Colonic mucosa (tissue), 4 donors: ENCODE measurements around the gene ALG1L2. TPM values are rescaled to one million over a fixed set of nuclear protein-coding genes. Genes with fewer than 3 reads are reported as not detected.
"Not testable (repeated sequence)": the region's sequence is repeated elsewhere in the genome, so short reads cannot be mapped to it uniquely, and the experiment has no call there.

ENCODE experiments used
- DNase-seq: peaks from one replicate; pipeline ENCODE4 v3.0.0-alpha.2; 2020
- H3K27ac ChIP-seq: fragments of 200-600 bp; one replicate; pipeline ENCODE4 v1.8.0; 2021
- H3K27me3 ChIP-seq: fragments of 200-600 bp; one replicate; pipeline ENCODE4 v1.8.0; 2021
- H3K36me3 ChIP-seq: fragments of 200-600 bp; one replicate; pipeline ENCODE4 v1.8.0; 2021
- H3K4me1 ChIP-seq: fragments of 200-600 bp; one replicate; pipeline ENCODE4 v1.8.0; 2021; ENCODE audit warnings: mild to moderate bottlenecking
- H3K4me3 ChIP-seq: fragments of 200-600 bp; one replicate; pipeline ENCODE4 v1.8.0; 2021
- H3K9ac ChIP-seq, 2 donors: one replicate each; pipeline ENCODE4 v1.7.0; 2013; ENCODE audit warnings: control low read depth in 2 of 2, low read depth in 2 of 2, low read length in 2 of 2
- H3K9me3 ChIP-seq: fragments of 200-600 bp; one replicate; pipeline ENCODE4 v1.8.0; 2021
- CTCF ChIP-seq: fragments of 200-600 bp; IDR thresholded peaks from one replicate; pipeline ENCODE4 v1.8.0; 2022; ENCODE audit warnings: antibody characterized with exemption, mild to moderate bottlenecking
- intact Hi-C: fragments of 100-400 bp; cut with DNase I; formaldehyde crosslinking; loops from one replicate; pipeline ENCODE4 v1.14.1; 2022
- total RNA-seq, 2 donors: library from RNA; stranded (reverse); fragmentation: NEBNext Ultra II Directional in 1 of 2; extraction: Animal tissue kit (Norgen Biotek cat#: 25700) in 1 of 2; gene quantifications; one replicate each; pipeline ENCODE4 v1.2.1, GENCODE V29; 2021
- donor health status: healthy.
- donor health status: DM: no; HTN: no; CAD: no.
- donor health status: DM: no; HTN: no; CAD: no.

ALG1L2 gene
- total RNA-seq, 2 donors from 2014 or later = 1.6 TPM; not detected in 1

- H3K27me3 ChIP-seq = not testable (repeated sequence)
These were observed 57.4 kb downstream of the ALG1L2 start for GRCh38 chr3:130138992-130139391.

GRCh38 chr3:130140756-130141155 lies 59.1 kb downstream of the ALG1L2 start:
- H3K27me3 ChIP-seq, H3K27ac ChIP-seq, H3K4me3 ChIP-seq, H3K36me3 ChIP-seq, intact Hi-C loops, H3K9ac ChIP-seq, DNase-seq, H3K9me3 ChIP-seq, H3K4me1 ChIP-seq: not testable (repeated sequence)

More at GRCh38 chr3:130138992-130139391, 57.4 kb downstream of the ALG1L2 start:
- intact Hi-C loops, H3K36me3 ChIP-seq, H3K9ac ChIP-seq, H3K4me3 ChIP-seq, H3K4me1 ChIP-seq, H3K27ac ChIP-seq, H3K9me3 ChIP-seq, DNase-seq: not testable (repeated sequence)

- TF ChIP-seq CTCF = peak; percentile 19
- DNase-seq, H3K36me3 ChIP-seq, H3K4me3 ChIP-seq, H3K27me3 ChIP-seq, H3K9ac ChIP-seq, intact Hi-C loops, H3K27ac ChIP-seq, H3K4me1 ChIP-seq, H3K9me3 ChIP-seq: not testable (repeated sequence)
These were observed 62.2 kb downstream of the ALG1L2 start for GRCh38 chr3:130143648-130144327.

- H3K4me3 ChIP-seq, H3K9me3 ChIP-seq, H3K9ac ChIP-seq, H3K36me3 ChIP-seq, H3K27ac ChIP-seq, H3K27me3 ChIP-seq, intact Hi-C loops, H3K4me1 ChIP-seq: not testable (repeated sequence)
- peak; percentile 27 for DNase-seq
These were observed 62.7 kb downstream of the ALG1L2 start for GRCh38 chr3:130144328-130144650.

- H3K4me3 ChIP-seq, H3K27ac ChIP-seq, H3K36me3 ChIP-seq, intact Hi-C loops, H3K9ac ChIP-seq, H3K9me3 ChIP-seq, H3K4me1 ChIP-seq, DNase-seq, H3K27me3 ChIP-seq: not testable (repeated sequence)
These were observed 63.8 kb downstream of the ALG1L2 start for GRCh38 chr3:130145456-130145855.

GRCh38 chr3:130146465-130146864 lies 64.8 kb downstream of the ALG1L2 start:
- H3K4me3 ChIP-seq, H3K9me3 ChIP-seq, H3K27me3 ChIP-seq, H3K4me1 ChIP-seq, intact Hi-C loops, H3K36me3 ChIP-seq, H3K9ac ChIP-seq, H3K27ac ChIP-seq, DNase-seq: not testable (repeated sequence)

Other genes starting within 250 kb of the ALG1L2 start
- 10 to 100 TPM; 23.2 to 32.8 TPM for gene TMCC1, start 188.1 kb upstream of the ALG1L2 start, total RNA-seq
- gene TRH, start 107.1 kb upstream of the ALG1L2 start, total RNA-seq = not detected